Loucy (cell line): ENCODE data around the gene TTLL12.

Experiments
- EZH2phosphoT487 ChIP-seq: fragments of 200-600 bp; IDR thresholded peaks from 2 replicates; pipeline ENCODE4 v1.6.1; 2018; ENCODE audit warnings: antibody characterized with exemption, mild to moderate bottlenecking, moderate library complexity, borderline replicate concordance
- TF ChIP-seq, protein P1 (sequence below): fragments of 200-600 bp; sonication (generic); conservative IDR thresholded peaks from 2 replicates; pipeline ENCODE4 v1.5.1; 2014; ENCODE audit warnings: mild to moderate bottlenecking, antibody characterized with exemption, low read length

DNA sequence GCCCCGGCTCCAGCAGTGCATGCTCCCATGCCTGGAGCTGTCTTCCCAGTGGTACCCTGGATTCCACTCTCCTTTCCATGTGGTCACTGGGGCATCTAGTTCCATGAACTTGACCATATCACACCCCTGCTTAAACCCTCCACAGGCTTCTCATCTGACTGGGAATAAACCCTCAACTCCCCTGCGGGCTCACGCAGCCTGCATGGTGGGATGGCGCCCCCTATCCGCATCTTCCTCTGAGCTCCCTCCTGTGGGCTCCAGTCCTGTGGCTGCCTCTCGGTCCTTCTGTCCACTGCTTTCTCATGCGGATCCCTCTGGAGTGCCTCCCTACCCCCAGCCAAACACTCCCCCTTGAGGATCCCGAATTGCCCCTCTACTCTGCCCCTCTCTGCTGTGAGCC lies 41.4 kb upstream of the TTLL12 start:
- TF ChIP-seq, protein P1, sequence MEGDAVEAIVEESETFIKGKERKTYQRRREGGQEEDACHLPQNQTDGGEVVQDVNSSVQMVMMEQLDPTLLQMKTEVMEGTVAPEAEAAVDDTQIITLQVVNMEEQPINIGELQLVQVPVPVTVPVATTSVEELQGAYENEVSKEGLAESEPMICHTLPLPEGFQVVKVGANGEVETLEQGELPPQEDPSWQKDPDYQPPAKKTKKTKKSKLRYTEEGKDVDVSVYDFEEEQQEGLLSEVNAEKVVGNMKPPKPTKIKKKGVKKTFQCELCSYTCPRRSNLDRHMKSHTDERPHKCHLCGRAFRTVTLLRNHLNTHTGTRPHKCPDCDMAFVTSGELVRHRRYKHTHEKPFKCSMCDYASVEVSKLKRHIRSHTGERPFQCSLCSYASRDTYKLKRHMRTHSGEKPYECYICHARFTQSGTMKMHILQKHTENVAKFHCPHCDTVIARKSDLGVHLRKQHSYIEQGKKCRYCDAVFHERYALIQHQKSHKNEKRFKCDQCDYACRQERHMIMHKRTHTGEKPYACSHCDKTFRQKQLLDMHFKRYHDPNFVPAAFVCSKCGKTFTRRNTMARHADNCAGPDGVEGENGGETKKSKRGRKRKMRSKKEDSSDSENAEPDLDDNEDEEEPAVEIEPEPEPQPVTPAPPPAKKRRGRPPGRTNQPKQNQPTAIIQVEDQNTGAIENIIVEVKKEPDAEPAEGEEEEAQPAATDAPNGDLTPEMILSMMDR: peak; percentile 73
- TF ChIP-seq EZH2phosphoT487: no peak
